GM18870 (cell line): ENCODE data around the gene STK24.

Source experiments
- ATAC-seq: cut with Tn5 transposase; IDR thresholded peaks from one replicate; pipeline ENCODE4 v1.9.1; 2021; ENCODE audit warnings: moderate library complexity; ENCODE audit not compliant: unreplicated experiment

Gene STK24

DNA sequence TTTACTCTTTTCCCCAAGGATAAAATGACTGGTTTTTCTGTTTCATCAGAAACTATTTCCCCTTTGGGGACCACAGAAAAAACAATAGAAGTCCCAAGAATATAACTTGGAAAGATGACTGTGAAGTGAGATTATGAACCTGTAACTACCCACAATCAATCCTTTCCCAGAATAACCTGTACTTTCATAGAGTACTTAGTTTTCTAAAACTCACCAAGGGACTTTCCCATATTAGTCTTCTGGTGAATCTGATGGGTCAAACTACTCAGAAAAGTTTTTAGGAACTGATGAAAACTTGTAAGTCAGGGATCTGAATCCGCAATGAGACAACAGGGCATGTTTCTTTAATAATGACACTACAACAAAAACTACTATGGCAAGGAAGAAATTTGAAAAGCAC lies 62.6 kb downstream of the STK24 start:
- no peak for ATAC-seq

DNA sequence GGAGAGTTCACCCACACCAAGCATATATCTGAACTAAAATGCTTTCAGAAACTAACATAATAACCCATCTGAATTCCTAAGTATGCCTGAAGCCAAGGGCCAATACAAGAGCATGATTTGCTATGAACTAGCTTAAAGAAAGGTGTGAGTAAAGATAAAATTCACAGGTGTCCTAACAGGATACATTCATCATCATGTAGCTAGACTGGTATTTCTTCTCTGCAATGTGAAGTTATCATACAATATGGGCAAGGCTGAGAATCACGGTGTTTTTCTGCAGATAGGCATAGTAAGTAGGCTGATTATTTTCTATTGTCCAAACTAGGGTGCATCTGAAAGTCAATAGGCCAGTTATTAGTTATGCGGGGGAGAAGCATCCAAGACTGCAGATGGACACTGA lies 63.1 kb downstream of the STK24 start:
- ATAC-seq: no peak

GRCh38 chr13:98512774-98513665 lies 63.9 kb downstream of the STK24 start:
- no peak for ATAC-seq

DNA sequence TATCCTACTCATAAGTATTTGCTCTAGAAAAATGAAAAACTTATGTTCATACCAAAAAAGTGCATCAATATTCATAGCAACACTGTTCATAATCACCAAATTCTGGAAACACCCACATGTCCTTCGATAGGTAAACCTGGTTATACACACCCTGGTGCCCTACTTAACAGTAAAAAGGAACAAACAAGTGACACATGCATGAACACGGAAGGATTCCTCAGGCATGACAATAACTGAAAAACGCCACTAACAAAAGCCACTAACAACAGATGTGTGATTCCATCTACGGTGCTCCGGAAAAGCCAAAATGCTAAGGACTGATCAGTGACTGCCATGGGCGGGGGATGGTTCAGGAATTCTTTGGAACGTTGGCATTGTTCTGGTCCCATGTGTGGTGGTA lies 65.5 kb downstream of the STK24 start:
- no peak for ATAC-seq

DNA sequence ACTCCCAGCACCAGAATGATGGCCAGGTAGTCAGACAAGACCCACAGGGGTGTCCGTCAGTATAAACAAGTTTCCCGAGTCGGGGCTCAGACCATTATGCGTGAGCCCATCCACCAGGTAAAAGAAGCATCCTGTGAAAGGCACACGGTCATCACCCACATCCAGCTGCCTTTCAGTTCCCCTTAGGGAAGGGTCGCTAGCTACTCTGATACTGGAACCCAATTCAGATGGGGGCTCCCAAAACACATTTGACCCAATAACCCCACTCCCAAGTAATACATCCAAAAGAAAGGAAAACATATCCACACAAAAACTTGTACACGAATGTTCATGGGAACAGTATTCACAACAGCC lies 66.8 kb downstream of the STK24 start:
- no peak for ATAC-seq

DNA sequence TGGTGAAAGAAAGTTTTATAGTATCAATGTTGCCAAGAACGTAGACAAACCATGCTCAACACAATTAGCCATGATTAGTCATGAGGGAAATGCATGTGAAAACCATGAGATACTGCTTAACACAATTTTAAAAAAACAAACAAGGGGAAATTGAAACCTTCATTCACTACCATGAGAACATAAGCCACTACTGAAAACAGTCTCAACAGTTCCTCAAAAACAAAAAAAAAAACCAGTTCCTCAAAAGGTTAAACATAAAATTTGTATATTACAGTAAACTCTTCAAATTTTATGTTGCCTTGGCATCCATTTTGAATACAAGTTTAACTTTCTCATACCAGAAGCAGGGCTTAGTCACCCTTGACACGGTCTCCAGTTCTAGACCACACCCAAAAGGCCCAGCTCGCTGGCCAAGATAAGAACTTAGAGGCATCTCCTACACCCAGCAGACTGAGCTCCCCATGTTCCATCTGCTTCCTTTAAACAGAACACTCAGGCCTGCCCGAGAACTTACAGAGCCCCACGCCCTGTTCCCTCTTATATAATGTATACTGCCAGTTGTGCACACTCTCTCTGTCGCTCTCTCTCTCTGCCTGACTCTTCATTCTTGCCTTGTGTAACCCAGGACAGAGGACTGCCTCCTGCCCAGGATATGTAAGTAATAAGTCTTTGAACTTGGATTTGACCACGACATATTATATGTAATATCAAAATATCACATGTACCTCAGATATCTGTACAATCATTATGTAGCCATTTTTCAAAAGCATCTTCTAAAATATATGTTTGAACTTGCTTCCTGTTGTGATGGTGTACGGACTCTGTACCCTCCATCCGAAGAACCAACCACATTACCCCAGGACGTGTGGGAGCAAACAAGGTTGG lies 67.4 kb downstream of the STK24 start:
- ATAC-seq: peak; percentile 56

DNA sequence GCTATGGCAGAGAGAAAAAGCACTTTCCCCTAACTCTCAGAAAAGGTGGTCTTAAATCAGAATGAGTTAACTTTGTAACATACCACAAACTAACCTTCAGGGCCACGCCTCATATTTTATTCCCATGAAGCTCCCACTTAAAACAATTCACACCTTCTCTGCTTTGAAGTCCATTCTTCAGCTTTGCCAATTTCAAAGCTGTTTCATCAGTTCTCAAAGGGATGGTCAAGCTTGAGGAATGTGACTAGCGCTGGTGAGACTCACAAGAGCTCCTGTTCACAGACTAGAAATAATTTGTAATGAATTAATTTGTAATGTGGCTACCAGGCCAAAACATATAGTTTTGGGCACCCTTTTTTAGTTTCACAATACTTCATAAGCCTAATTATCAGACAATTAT lies 68.2 kb downstream of the STK24 start:
- ATAC-seq: no peak

DNA sequence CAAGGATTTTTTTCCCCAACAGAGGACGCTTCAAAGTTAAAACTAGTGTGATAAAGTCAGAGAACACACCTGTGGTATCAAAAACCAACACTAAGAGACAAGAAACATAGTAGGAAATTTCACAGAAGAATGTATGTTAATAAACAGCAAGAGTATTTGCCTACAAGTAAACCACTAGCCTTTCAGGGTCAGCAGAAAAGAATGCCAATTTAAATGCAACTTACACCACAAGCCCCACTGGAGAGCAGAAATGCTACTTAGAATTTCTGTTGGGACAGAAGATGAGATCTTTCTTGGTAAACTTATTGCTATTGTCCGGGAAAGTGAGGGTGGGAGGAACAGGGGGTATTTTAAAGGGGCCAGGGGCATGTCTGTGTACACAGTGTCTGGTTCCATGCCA lies 68.6 kb downstream of the STK24 start:
- ATAC-seq: no peak

DNA sequence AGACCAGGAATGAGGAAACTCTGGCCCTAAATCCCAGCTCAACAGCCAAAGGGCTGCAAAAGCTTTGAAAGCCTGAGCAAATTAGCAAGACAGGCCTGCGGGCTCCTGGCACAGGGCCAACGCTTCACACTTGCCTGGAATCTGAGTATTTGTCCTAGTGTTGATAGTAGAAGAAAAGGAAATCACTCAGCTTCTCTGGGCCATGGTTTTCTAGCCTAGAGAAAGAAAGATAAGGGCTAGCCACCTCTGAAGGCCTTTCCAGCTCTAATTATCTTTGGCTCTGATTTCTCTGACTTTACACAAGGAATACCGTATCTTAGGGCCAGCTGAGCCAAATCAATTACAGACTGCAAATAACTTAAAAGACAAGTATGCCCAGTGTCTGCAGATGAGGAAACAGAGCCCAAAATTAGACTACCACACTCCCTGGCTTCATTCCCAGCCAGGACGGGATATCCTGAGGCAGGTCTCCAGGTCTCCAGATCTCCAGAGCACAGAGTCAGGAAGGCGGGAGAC lies 69.6 kb downstream of the STK24 start:
- no peak for ATAC-seq

DNA sequence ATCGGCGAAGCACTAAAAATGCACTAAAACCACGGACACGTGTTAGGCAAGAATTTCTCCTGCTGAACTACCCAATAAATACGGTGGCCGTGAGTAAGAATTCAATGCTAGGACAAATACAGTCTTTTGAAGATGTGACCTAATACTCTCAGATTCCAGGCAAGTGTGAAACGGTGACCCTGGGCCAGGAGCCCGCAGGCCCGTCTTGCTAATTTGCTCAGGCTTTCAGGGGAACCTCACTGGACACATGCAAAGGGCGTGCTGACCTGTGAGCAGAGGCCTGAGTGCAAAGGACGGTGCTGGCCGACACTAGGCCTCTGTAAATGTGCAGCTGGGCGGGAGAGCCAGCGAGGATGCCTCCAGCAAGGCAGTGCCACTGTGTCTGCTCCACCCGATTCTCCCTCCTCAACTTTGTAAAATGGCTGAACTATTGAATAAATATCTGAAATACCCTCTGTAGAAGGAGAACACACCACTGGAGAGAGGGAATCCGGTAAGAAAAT lies 70.1 kb downstream of the STK24 start:
- ATAC-seq: no peak

DNA sequence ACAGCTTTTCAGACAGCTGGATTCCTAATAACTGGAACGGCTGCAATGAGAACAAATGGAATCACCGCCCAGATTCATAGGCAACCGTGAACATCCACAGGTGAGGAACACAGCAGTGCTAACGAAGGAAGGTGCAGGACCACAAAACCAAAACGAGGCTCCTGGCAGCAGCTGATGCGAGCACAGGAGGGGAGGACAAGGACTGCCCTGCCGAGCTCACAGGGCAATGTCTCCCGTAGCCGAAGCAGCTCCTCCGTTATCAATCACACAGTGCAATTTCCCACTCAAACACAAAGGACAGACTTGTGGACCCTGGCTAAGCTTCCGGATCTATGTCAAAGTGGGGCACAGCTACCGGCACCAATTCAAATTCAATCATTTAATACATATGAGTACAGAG lies 70.6 kb downstream of the STK24 start:
- no peak for ATAC-seq

DNA sequence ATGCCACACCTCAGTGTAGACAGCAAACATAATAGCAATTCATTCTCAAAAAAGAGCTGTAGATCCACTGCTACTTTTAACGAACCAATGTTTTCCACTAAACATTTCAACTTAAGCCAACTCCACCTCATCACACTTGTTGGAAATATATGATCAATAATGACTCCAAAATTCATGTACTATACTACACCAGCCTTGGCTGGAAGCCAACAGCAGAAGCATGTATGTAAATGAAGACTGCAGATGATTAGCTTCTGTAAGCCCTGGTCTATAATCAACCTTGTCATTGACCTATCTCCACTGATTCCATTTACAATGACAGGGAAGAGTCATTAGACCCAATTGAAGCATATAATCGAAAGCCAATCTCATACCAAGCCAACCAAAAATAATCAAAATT lies 71.7 kb downstream of the STK24 start:
- no peak for ATAC-seq

- ATAC-seq: peak; percentile 36
Observed at GRCh38 chr13:98504371-98504963, 72.4 kb downstream of the STK24 start.

- no peak for ATAC-seq
Observed at GRCh38 chr13:98504029-98504351, 72.9 kb downstream of the STK24 start.

DNA sequence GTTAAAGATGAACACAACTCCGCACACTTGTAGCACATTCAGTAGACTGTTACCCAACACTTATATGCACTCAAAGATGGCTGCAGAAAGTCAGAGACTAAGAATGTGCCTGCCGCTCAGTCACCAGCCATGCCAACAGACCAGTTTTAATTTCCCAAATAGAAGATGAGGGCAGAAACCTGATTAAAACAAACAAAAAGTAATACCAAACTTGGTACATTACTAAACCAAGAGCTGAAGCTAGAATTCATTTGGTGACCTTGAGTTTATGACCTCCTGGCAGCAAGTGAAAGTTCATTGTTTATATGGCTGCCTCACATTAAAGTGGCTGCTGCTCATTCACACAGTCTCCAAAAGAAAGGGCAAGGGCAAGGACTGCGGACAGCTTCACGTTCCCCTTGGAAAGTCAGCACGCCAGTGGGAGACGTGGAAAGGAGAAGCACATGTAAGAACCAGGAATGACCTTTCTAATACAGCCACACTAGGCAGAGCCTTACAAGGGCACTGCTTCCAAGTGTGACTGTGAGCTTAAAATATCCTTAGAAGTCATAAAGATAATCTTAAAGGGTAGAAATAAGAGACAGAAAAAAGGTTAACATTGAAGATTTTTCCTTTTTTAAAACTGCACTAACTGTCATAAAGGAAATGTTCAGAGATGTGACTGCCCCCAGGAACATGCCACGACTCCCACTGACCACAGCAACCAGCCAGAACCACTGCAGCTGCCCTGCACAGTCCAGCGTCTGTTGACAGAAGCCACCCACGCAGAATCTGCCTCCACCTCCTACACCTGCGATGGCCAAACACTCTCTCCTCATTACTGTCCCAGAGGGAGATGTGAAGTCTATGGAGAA lies 73.5 kb downstream of the STK24 start:
- ATAC-seq: no peak

GRCh38 chr13:98500963-98501421 lies 75.9 kb downstream of the STK24 start:
- peak; percentile 57 for ATAC-seq

DNA sequence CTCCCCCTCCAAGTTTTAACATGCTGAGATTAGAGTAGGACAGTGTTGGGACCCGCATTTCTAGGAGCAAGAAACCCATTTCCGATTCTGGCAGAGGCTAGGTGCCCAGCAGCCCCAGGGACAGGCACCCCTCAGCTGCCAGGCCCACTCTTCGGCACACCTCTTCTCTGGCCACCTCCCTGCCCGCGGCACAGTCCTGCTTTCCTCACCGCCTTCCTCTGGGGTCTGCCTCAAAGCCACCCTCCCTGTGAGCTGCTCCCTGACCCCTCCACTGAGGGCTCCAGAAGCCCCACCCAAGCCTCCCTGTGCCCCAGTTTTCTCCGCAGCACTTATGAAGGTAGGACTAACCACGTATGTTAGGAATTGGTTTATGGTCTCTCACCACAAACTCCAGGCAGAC lies 79.9 kb downstream of the STK24 start:
- ATAC-seq: no peak

DNA sequence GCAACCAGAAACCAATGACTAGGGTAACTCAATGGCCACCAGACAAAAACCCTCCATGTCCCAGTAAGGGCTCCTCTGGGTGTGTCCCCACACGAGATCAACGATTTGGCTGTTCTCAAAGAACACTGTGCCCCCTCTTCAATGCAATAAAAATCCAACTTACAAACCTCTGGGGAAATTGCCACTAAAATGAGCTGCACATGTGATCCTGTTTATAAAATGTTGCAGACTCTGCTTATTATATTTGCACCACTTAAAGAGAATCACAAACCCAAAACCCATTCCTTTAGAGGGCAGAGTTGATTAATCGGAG lies 80.5 kb downstream of the STK24 start:
- no peak for ATAC-seq

DNA sequence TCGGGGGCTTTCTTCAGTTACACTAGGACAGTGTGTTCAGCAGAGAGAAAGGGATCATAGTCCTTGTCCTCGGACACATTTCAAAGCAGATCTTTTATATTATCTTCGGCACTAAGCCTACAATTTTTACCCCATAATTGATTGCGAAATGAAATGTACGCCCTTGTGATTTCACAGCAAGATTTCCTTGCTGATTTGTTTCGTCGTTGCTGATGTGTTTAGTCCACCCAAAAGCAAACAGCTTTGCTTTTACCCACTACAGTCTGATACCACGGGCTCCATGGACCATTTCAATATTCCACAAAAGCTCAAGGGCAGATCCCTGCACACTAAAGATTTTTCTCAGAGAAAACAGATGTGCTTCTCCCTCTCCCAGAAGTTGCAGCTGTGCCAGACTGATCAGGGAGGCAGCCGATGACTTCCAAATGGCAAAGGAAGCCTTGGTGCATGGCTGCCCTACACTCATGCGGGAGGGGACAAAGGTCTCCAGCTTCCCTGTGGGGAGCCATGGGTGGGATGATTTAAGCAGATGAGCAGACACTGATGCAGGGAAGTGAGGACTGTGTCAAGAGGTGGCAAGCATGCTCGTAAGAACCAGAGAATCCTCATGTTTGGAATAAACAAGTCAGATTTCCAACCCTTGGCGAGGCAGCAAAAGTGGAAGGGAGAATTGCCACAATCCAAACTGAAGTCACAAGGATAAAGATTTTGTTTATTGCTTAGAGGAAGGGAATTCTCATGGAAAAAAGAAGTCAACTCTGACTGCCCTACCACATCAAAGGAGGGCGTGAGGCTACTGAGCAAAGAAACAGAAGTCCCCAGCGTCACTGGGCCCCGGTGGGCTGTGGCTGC lies 81.1 kb downstream of the STK24 start:
- no peak for ATAC-seq

- ATAC-seq: no peak
Observed at GRCh38 chr13:98494769-98495168, 82.1 kb downstream of the STK24 start.
